Measurements from ENCODE around the gene SLIT2.

The SLIT2 gene

DNA sequence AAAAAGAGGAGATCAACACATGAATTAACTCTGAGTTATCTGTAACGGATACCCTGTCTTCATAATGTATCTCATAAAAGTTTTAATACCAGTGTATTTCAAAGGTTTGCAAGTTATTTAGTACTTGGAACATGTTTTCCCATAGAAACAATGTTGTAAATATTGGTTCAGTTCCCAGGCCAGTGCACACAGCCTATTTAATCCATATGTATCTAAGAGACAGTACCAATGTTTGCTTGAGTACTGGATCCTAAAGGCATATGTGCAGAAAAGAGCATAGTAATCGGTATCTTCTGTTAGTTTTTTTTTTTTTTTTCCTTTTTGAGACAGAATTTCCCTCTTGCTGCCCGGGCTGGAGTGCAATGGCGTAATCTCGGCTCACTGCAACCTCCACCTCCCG is 46.1 kb downstream of the SLIT2 start:
- TF ChIP-seq, protein P1, sequence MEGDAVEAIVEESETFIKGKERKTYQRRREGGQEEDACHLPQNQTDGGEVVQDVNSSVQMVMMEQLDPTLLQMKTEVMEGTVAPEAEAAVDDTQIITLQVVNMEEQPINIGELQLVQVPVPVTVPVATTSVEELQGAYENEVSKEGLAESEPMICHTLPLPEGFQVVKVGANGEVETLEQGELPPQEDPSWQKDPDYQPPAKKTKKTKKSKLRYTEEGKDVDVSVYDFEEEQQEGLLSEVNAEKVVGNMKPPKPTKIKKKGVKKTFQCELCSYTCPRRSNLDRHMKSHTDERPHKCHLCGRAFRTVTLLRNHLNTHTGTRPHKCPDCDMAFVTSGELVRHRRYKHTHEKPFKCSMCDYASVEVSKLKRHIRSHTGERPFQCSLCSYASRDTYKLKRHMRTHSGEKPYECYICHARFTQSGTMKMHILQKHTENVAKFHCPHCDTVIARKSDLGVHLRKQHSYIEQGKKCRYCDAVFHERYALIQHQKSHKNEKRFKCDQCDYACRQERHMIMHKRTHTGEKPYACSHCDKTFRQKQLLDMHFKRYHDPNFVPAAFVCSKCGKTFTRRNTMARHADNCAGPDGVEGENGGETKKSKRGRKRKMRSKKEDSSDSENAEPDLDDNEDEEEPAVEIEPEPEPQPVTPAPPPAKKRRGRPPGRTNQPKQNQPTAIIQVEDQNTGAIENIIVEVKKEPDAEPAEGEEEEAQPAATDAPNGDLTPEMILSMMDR (IDR thresholded peaks at IDR 0.05): no peak
- no peak for DNase-seq
- H3K4me1 Mint-ChIP-seq: peaks cover 29% of the 10 kb centered on the region

DNA sequence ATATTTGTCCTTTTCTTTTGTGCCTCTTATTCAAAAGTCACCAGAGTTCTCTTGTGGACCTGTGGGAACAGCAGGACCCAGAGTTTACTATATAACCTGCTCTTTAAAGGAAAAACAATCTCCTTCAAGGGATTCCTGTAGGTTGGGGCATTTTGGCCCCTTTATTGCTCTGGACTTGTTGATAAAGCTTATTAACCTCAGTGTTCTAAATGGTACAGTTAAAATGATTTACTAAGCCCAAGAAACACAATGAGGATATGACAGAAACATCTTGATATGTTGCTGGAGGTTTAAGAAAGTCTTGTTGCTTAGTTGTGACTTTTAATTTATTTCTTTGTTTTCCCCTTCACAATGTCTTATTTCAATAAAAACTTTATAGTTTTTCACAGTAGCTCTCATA is 46.8 kb downstream of the SLIT2 start:
- TF ChIP-seq, protein P1 (IDR thresholded peaks at IDR 0.05): no peak
- no peak overlapping the region for H3K4me3 Mint-ChIP-seq
- no peak overlapping the region for H3K27ac Mint-ChIP-seq
- H3K9me3 Mint-ChIP-seq: no peaks in the 10 kb centered on the region
- H3K36me3 Mint-ChIP-seq (ENCODE audit: low read depth): peaks cover 6% of the 10 kb centered on the region
- no peak for DNase-seq
- peaks cover 25% of the 10 kb centered on the region for H3K4me1 Mint-ChIP-seq
- no peaks in the 10 kb centered on the region for H3K27me3 Mint-ChIP-seq (ENCODE audit: low read depth, poor library complexity)

More for the DNA sequence above, 46.1 kb downstream of the SLIT2 start:
- Mint-ChIP-seq H3K27me3 (ENCODE audit: low read depth, poor library complexity) (no peaks in the 10 kb centered on the region), H3K9me3 (no peaks in the 10 kb centered on the region), H3K4me3 (no peak overlapping the region), H3K27ac (no peak overlapping the region), H3K36me3 (ENCODE audit: low read depth) (peaks cover 10% of the 10 kb centered on the region)

DNA sequence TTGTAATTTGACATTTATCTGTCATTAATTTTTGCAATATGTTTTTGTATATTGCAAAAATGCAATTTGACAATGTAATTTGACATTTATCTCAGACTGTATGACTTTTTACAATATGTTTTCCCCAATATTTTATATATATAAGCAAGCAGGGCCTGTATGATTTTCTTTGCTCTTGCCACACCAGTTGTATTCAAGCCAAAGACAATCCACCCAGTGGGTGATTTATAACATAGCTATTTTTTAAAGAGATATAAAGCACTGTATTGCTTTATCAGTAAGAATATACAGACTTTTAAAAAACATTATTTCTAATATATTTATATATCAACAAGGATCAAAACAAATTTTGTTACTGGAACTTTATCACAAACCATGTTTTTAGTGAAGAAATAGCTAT is 47.3 kb downstream of the SLIT2 start:
- peaks cover 6% of the 10 kb centered on the region for H3K36me3 Mint-ChIP-seq (ENCODE audit: low read depth)
- TF ChIP-seq, protein P1 (IDR thresholded peaks at IDR 0.05): no peak

DNA sequence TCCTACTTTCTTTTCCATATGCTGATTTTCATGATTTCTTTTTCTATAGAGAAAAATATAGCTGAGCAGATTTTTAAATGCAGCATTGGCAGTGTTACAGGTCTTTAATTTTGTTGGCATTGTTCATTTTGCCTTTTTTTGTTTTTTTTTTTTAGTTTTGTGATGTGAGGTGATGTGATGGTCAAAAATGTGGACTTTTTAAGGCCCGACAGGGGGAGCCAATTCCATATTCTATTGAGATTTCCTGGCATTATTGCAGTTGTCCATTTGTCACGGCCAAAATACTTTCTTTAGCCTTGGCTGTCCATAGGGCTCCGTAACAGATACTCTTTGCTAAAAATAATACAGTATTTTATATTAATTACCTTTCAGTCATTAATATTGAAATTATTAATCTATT is 47.8 kb downstream of the SLIT2 start:
- H3K9me3 Mint-ChIP-seq: no peaks in the 10 kb centered on the region
- no peaks in the 10 kb centered on the region for H3K27me3 Mint-ChIP-seq (ENCODE audit: low read depth, poor library complexity)
- H3K4me3 Mint-ChIP-seq: no peak overlapping the region
- H3K36me3 Mint-ChIP-seq (ENCODE audit: low read depth): peaks cover 2% of the 10 kb centered on the region
- DNase-seq: peak; percentile 15
- TF ChIP-seq, protein P1 (IDR thresholded peaks at IDR 0.05): peak; percentile 42
- peaks cover 25% of the 10 kb centered on the region for H3K4me1 Mint-ChIP-seq
- H3K27ac Mint-ChIP-seq: no peak overlapping the region

More for the DNA sequence above, 47.3 kb downstream of the SLIT2 start:
- DNase-seq: no peak
- peaks cover 29% of the 10 kb centered on the region for H3K4me1 Mint-ChIP-seq
- H3K27me3 Mint-ChIP-seq (ENCODE audit: low read depth, poor library complexity): no peaks in the 10 kb centered on the region
- no peak overlapping the region for H3K27ac Mint-ChIP-seq
- H3K4me3 Mint-ChIP-seq: no peak overlapping the region
- no peaks in the 10 kb centered on the region for H3K9me3 Mint-ChIP-seq

DNA sequence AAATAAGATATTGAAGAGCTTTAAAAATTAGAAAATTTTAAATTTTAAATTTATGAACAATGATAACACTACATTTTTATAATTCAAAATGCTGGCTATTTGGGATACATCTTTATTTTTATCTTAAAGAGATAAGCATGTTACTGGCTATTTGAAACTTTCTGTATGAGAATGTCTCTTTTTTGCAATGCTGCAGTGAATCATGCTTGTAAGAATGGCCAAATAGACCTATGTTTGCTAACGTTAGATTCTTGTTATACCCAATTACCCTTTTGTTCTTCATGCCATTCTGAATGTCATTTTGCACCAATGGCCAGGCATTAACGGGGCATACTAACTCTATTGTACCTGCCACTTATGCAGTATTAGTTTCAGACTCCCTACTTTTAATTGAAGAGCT is 49.5 kb downstream of the SLIT2 start:
- Mint-ChIP-seq H3K27me3 (ENCODE audit: low read depth, poor library complexity) (no peaks in the 10 kb centered on the region), H3K36me3 (ENCODE audit: low read depth) (no peaks in the 10 kb centered on the region), H3K4me1 (peaks cover 21% of the 10 kb centered on the region), H3K27ac (no peak overlapping the region), H3K4me3 (no peak overlapping the region), H3K9me3 (no peaks in the 10 kb centered on the region)
- no peak for DNase-seq
- TF ChIP-seq, protein P1 (IDR thresholded peaks at IDR 0.05): no peak

Measured in nephron progenitor cell (in vitro differentiated cells).